NT2/D1 (cell line): ENCODE measurements around the gene TCERG1L.

ENCODE experiments used
- DNase-seq: peaks from one replicate; pipeline ENCODE4 v3.0.0-alpha.2; 2011; ENCODE audit warnings: low read depth, low spot score
- H3K27me3 ChIP-seq: 2 replicates; pipeline ENCODE4 v1.6.0; 2011; ENCODE audit warnings: mild to moderate bottlenecking; ENCODE audit not compliant: insufficient read length, insufficient read depth
- H3K36me3 ChIP-seq: 2 replicates; pipeline ENCODE4 v1.6.1; 2011; ENCODE audit warnings: mild to moderate bottlenecking, low read length, mixed read lengths; ENCODE audit not compliant: insufficient read depth, insufficient read length
- H3K4me1 ChIP-seq: 2 replicates; pipeline ENCODE4 v1.5.1; 2011; ENCODE audit not compliant: insufficient read depth, insufficient read length
- H3K4me3 ChIP-seq: 2 replicates; pipeline ENCODE4 v1.5.1; 2011; ENCODE audit warnings: low read depth; ENCODE audit not compliant: insufficient read length
- H3K9ac ChIP-seq: 2 replicates; pipeline ENCODE4 v1.6.0; 2011; ENCODE audit warnings: low read depth; ENCODE audit not compliant: insufficient read length
- H3K9me3 ChIP-seq: 2 replicates; pipeline ENCODE4 v1.5.1; 2011; ENCODE audit warnings: mild to moderate bottlenecking, low read length; ENCODE audit not compliant: insufficient read depth
- SUZ12 ChIP-seq: IDR thresholded peaks from 2 replicates; pipeline ENCODE4 v1.6.1; 2011; ENCODE audit not compliant: insufficient read length, insufficient read depth; ENCODE audit errors: extremely low read depth
- YY1 ChIP-seq: IDR thresholded peaks from 2 replicates; pipeline ENCODE4 v1.6.1; 2011; ENCODE audit not compliant: insufficient read length, insufficient read depth
- ZNF274 ChIP-seq: IDR thresholded peaks from 2 replicates; pipeline ENCODE4 v1.6.1; 2011; ENCODE audit warnings: mild to moderate bottlenecking, low read depth, low read length

The TCERG1L gene

GRCh38 chr10:131193923-131194322, 117.6 kb downstream of the TCERG1L start:
- H3K4me3 ChIP-seq = no peak overlapping the region
- H3K4me1 ChIP-seq = no peaks in the 10 kb centered on the region
- 0 out of 2 replicates have a peak, but pooled peaks cover 5% of the 10 kb centered on the region for H3K9me3 ChIP-seq
- no peaks in the 10 kb centered on the region for H3K36me3 ChIP-seq
- TF ChIP-seq SUZ12 = no peak
- TF ChIP-seq YY1 = no peak
- TF ChIP-seq ZNF274 = no peak
- DNase-seq = no peak
- no peaks in the 10 kb centered on the region for H3K27me3 ChIP-seq
- H3K9ac ChIP-seq = no peak overlapping the region

GRCh38 chr10:131188494-131188893, 123.0 kb downstream of the TCERG1L start:
- no peak overlapping the region for H3K4me3 ChIP-seq
- H3K27me3 ChIP-seq = no peaks in the 10 kb centered on the region
- H3K4me1 ChIP-seq = no peaks in the 10 kb centered on the region
- H3K36me3 ChIP-seq = no peaks in the 10 kb centered on the region
- TF ChIP-seq ZNF274 = no peak
- TF ChIP-seq YY1 = no peak
- no peak overlapping the region for H3K9ac ChIP-seq
- DNase-seq = no peak
- H3K9me3 ChIP-seq = 0 out of 2 replicates have a peak, but pooled peaks cover 5% of the 10 kb centered on the region

DNA sequence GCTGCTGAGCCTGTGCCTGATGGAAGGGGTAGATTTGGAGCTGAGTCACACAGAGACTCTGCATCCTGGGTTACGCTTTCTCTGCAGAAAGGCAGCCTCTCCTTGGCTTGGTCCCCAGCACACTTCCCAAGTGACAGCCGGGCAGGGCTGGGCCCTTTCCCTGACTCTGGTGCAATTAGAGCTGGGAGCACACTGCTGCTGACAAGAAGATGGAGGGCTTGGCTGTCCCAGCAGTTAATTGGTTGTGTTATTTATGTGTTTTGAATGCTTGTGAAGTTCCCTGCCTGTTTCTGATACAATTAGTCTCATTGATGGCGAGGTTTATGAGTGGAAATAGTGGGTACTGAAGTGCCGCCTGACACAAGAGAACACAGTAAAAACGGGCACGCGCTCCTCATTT, 123.6 kb downstream of the TCERG1L start:
- 0 out of 2 replicates have a peak, but pooled peaks cover 5% of the 10 kb centered on the region for H3K9me3 ChIP-seq
- H3K4me3 ChIP-seq = no peak overlapping the region
- TF ChIP-seq SUZ12 (no peak), ZNF274 (no peak), YY1 (no peak)
- no peaks in the 10 kb centered on the region for H3K27me3 ChIP-seq
- DNase-seq = no peak
- no peak overlapping the region for H3K9ac ChIP-seq
- H3K36me3 ChIP-seq = no peaks in the 10 kb centered on the region
- H3K4me1 ChIP-seq = no peaks in the 10 kb centered on the region

GRCh38 chr10:131187274-131187673, 124.2 kb downstream of the TCERG1L start:
- DNase-seq = no peak
- Histone ChIP-seq H3K4me3 (no peak overlapping the region), H3K36me3 (no peaks in the 10 kb centered on the region), H3K4me1 (no peaks in the 10 kb centered on the region), H3K9ac (no peak overlapping the region), H3K27me3 (no peaks in the 10 kb centered on the region), H3K9me3 (no peaks in the 10 kb centered on the region)
- TF ChIP-seq SUZ12 = no peak

GRCh38 chr10:131186547-131187253, 124.8 kb downstream of the TCERG1L start:
- H3K9ac ChIP-seq = no peak overlapping the region
- H3K4me3 ChIP-seq = no peak overlapping the region
- no peaks in the 10 kb centered on the region for H3K4me1 ChIP-seq
- no peak for TF ChIP-seq ZNF274
- TF ChIP-seq SUZ12 = no peak
- no peak for TF ChIP-seq YY1
- DNase-seq = no peak
- H3K9me3 ChIP-seq = no peaks in the 10 kb centered on the region
- H3K27me3 ChIP-seq = no peaks in the 10 kb centered on the region
- H3K36me3 ChIP-seq = no peaks in the 10 kb centered on the region

DNA sequence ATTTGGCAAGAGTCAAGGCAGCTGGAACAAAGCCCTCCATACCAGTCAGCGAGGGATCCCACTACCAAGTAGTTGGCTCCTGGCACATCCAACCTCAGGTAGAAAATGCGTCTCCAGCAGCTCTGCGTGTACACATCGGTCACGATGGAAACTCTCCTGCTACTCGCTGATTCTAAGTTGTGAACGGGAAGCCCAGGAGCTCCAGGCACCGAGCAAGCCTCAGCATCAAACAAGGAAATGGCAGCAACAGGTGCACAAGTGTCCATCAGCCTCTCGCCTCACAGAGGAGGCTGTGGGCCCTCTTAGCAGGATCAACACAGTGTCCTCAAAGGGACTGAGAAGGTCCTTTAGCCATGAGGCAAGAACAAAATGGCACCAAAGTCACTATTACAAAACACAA, 127.0 kb downstream of the TCERG1L start:
- no peak overlapping the region for H3K4me3 ChIP-seq
- H3K36me3 ChIP-seq = no peaks in the 10 kb centered on the region
- no peak for TF ChIP-seq SUZ12
- TF ChIP-seq YY1 = no peak
- TF ChIP-seq ZNF274 = no peak
- no peaks in the 10 kb centered on the region for H3K9me3 ChIP-seq
- no peak for DNase-seq
- H3K4me1 ChIP-seq = no peaks in the 10 kb centered on the region
- H3K9ac ChIP-seq = no peak overlapping the region
- no peaks in the 10 kb centered on the region for H3K27me3 ChIP-seq

DNA sequence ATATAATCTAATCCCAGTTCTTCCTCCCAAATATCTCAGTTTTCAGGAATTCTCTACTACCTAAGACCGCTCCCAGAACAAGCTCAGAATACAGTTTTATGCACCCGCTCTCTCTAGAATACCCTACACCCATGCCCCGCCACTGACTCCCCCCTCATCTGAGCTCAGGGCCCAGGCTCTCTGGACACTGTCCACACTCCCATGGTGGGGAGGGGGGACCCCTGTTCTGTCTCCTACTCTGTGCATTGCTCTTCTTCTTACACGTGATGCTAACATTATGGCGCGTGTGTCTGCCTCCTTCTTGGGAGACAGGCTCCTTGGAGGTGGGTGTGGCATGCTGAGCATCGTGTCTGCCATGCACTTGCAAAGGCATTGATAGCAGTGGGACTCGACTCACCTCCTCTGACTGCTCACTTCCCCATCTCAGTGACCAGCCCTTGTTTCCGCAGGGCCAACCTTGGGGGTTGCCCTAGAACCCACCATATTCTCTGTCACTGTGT, 127.9 kb downstream of the TCERG1L start:
- no peaks in the 10 kb centered on the region for H3K4me1 ChIP-seq
- no peaks in the 10 kb centered on the region for H3K36me3 ChIP-seq
- no peak overlapping the region for H3K9ac ChIP-seq
- H3K9me3 ChIP-seq = no peaks in the 10 kb centered on the region
- no peak overlapping the region for H3K4me3 ChIP-seq
- DNase-seq = no peak
- no peak for TF ChIP-seq YY1
- no peak for TF ChIP-seq SUZ12
- no peak for TF ChIP-seq ZNF274
- H3K27me3 ChIP-seq = no peaks in the 10 kb centered on the region

DNA sequence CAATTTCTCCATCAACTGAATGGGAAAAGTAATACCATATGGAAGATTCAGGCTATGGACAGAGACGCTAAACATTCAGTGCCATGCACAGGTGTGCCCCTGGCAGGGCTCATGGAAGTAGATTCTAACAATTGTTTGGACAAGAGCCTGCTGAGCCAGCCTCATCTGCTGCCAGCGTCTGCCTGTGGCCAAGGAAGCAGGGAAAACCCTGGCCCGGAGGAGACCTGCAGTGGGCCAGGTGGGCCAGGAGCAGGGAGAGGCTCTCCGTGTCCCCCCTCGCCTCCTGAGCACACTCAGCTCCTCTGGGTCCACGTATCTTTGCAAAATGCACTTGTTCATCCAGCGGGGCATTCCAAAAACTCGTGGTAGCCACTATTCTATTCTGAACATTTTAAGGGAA, 130.1 kb downstream of the TCERG1L start:
- no peak for DNase-seq
- Histone ChIP-seq H3K9me3 (no peaks in the 10 kb centered on the region), H3K9ac (no peak overlapping the region), H3K4me1 (no peaks in the 10 kb centered on the region), H3K27me3 (no peaks in the 10 kb centered on the region), H3K36me3 (no peaks in the 10 kb centered on the region), H3K4me3 (no peak overlapping the region)
- TF ChIP-seq YY1 (no peak), SUZ12 (no peak), ZNF274 (no peak)
